ENCODE measurements around the gene FGFRL1.

DNA sequence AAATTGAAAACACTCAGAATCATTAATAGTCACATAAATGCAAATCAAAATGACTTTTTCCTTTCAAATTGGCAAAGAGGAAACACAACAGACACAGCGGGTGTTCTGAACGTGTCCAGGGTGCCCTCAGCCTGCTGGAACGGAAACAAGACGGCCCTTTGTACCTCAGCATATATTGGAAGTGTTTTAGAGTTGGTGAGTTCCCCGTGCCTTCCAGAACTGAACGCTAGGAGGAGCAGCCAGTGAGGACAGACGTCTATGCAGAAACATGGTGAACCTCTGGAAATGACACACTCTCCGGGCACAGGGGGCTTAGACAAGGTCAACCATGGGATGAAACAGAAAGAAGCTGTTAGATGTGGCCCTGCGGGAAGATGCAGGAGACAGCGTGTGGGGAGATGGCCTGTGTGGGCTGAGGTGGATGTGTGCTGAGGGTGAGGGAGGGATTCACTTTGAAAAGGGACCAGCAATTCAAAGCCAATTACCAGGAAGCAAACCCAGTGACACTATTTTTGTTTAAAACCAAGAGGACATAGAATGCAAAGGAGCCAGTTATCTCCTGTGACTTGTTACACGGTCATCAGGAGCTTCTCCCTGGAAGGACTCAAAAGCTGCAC lies 61.5 kb downstream of the FGFRL1 start:
- TF ChIP-seq CTCF (IDR thresholded peaks at IDR 0.05) = peak; percentile 62 to 87 (median 80)
- no peak for TF ChIP-seq POLR2A (IDR thresholded peaks at IDR 0.05)
